ENCODE results near the gene H19.

DNA sequence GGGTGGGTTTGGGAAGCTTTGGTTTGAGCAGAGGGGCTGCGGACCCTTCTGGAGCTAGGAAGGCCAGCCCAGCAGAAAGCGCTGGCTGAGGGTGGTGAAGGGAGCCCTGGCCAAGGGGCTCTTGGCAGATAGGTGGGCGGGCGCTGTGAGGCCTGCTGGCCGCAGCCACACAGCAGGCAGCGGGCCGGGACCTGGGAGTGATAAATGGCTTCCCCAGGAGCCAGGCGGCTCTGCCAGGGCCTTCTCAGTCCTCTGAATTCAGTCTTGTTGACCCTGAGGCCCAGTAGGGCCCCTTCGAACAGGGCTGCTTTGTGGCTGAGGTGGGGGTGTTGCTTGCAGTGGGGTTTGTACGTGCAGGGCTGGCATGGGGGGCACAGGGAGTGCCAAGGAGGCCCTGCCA lies 33.4 kb upstream of the H19 start:
- TF ChIP-seq, protein P1, sequence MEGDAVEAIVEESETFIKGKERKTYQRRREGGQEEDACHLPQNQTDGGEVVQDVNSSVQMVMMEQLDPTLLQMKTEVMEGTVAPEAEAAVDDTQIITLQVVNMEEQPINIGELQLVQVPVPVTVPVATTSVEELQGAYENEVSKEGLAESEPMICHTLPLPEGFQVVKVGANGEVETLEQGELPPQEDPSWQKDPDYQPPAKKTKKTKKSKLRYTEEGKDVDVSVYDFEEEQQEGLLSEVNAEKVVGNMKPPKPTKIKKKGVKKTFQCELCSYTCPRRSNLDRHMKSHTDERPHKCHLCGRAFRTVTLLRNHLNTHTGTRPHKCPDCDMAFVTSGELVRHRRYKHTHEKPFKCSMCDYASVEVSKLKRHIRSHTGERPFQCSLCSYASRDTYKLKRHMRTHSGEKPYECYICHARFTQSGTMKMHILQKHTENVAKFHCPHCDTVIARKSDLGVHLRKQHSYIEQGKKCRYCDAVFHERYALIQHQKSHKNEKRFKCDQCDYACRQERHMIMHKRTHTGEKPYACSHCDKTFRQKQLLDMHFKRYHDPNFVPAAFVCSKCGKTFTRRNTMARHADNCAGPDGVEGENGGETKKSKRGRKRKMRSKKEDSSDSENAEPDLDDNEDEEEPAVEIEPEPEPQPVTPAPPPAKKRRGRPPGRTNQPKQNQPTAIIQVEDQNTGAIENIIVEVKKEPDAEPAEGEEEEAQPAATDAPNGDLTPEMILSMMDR (conservative IDR thresholded peaks at IDR 0.05 in 1 of 2, IDR thresholded peaks at IDR 0.05 in 1 of 2; ENCODE audit: low read depth in 1 of 2, low read length in 2 of 2), result no peak
- TF ChIP-seq EZH2 (IDR thresholded peaks at IDR 0.05; ENCODE audit: low read length, missing control alignments), result no peak
